NOMO-1 treated with dmso at 0.1 percent for 144 hours (cell line): ENCODE data around the gene NXPE3.

Experiments used
- DNase-seq: peaks from one replicate; lab custom pipeline; 2025; ENCODE audit not compliant: unreplicated experiment; lab: John Stamatoyannopoulos, UW

NXPE3 gene

GRCh38 chr3:101802179-101802578, 23.2 kb downstream of the NXPE3 start:
- DNase-seq = no peak

- peak; percentile 33 for DNase-seq
These were observed 24.3 kb downstream of the NXPE3 start for GRCh38 chr3:101803173-101803782.

- no peak for DNase-seq
These were observed 24.9 kb downstream of the NXPE3 start for GRCh38 chr3:101803939-101804338.

- DNase-seq = no peak
These were observed 27.5 kb downstream of the NXPE3 start for GRCh38 chr3:101806491-101806890.

DNA sequence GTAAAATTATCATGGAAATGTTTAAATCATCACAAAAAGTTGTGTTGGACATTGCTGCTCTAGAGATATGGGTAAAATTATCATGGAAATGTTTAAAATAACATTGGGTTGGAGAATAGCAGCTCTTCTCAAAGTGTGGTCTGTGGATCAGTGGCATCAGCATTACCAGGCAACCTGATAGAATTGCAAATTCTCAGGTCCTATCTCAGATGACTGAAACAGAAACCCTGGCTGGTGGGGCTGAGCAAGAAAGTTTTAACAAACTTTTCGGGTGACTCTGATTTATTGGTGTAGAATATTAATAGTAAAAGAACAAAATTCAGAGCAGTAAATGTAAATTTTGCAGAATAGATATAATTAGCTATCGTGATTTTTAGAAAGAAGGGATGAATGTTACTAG, 28.9 kb downstream of the NXPE3 start:
- no peak for DNase-seq

- peak; percentile 15 for DNase-seq
These were observed 30.4 kb downstream of the NXPE3 start for GRCh38 chr3:101809178-101810021.

- no peak for DNase-seq
These were observed 31.0 kb downstream of the NXPE3 start for GRCh38 chr3:101810022-101810418.

- no peak for DNase-seq
These were observed 32.9 kb downstream of the NXPE3 start for GRCh38 chr3:101811875-101812274.

DNA sequence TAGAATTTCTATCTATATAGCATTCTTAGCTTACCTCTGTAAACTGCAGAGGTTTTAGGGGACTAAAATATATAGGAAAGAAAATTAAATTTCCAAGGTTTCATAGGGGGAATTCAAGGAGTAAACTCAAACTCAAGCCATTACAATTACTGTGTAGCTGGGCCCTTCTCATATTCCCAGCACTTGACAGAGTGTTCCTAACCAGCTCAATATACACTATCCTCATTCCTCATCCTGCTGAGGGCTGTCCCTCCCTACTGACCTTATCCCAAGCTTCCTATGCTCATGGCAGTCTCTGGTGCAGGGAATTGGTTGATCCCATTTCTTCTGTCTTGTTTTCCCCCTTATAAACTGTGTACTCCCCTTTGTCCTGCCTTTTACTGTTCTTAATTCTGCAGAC, 33.9 kb downstream of the NXPE3 start:
- no peak for DNase-seq

GRCh38 chr3:101813817-101814440, 34.9 kb downstream of the NXPE3 start:
- no peak for DNase-seq

- no peak for DNase-seq
These were observed 35.8 kb downstream of the NXPE3 start for GRCh38 chr3:101814835-101815234.

- no peak for DNase-seq
These were observed 37.5 kb downstream of the NXPE3 start for GRCh38 chr3:101816215-101817149.

DNA sequence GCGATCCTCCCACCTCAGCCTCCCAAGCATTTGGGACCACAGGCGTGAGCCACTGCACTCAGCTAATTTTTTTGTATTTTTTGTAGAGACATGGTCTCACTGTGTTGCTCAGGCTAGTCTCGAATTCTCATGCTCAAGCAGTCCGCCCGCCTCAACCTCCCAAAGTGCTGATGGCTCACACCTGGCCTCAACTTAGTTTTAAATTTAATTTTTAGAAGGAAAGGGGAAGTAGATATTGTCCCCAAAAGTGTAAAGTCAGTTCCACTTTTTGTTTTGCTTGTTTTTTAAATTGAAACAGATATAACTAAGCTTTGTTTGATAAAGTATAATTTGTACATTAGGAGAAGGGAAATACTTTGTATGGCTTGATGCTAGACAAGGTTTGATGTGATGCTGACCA, 39.0 kb downstream of the NXPE3 start:
- DNase-seq = no peak

DNA sequence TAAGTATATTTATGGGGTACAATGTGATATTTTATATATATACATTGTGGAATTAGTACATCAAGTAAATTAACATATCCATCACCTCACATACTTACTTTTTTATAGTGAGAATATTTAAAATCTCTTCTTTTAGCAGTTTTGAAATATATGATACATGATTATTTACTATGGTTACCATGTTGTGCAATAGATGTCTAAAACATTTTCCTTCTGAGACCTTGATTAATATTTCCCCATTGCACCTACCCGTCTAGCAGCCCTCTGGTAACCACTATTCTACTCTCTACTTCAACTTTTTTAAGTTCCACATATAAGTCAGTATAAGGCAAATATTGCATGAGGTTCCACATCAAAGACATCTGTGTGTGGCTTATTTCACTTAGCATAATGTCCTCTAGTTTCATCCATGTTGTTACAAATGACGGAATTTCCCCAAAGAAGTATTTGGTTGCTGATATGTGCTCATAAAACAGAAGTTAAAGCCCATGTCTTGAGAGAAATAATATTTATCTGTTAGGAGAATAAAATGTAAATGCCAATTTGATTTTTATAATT, 40.7 kb downstream of the NXPE3 start:
- DNase-seq = peak; percentile 19

DNA sequence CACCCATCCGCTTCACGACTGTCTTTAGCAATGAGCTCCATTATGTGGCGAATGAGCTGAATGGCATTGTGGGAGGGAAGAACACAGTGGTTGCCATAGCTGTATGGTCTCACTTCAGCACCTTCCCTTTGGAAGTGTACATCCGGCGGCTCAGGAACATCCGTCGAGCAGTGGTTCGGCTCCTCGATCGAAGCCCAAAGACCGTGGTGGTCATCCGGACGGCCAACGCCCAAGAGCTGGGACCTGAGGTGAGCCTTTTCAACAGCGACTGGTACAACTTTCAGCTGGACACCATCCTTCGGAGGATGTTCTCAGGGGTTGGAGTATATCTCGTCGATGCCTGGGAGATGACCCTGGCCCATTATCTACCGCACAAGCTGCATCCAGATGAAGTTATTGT, 42.5 kb downstream of the NXPE3 start:
- DNase-seq = no peak

DNA sequence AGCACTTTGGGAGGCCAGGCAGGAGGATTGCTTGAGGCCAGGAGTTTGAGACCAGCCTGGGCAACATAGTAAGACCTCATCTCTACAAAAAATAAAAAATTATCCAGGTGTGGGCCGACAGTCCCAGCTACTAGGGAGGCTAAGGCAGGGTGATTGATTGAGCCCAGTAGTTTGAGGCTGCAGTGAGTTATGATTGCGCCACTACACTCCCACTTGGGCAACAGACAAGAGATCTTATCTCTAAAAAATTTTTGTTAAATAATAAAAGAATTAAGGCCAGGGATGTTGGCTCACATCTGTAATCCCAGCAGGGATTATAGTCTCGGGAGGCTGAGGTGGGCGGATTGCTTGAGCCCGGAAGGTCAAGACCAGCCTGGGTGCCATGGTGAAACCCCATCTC, 44.5 kb downstream of the NXPE3 start:
- DNase-seq = no peak

GRCh38 chr3:101824702-101825101, 45.7 kb downstream of the NXPE3 start:
- DNase-seq = no peak

GRCh38 chr3:101825904-101826445, 47.0 kb downstream of the NXPE3 start:
- DNase-seq = no peak

- peak; percentile 86 for DNase-seq
These were observed 48.5 kb downstream of the NXPE3 start for GRCh38 chr3:101827211-101828174.
